LNCaP clone FGC (cell line): ENCODE measurements around the gene APOL1.
"Not testable (repeated sequence)": the region's sequence is repeated elsewhere in the genome, so short reads cannot be mapped to it uniquely, and the experiment has no call there.

Source experiments
- DNase-seq: peaks from one replicate; pipeline ENCODE4 v3.0.0-alpha.2; 2011; ENCODE audit warnings: low read depth
- H3K4me3 ChIP-seq: 2 replicates; pipeline ENCODE4 v1.5.1; 2011; ENCODE audit warnings: mild to moderate bottlenecking, low read depth, low read length, control low read depth
- CTCF ChIP-seq: IDR thresholded peaks from 2 replicates; pipeline ENCODE4 v1.5.1; 2012; ENCODE audit warnings: mild to moderate bottlenecking; ENCODE audit not compliant: control insufficient read depth, insufficient read depth; ENCODE audit errors: extremely low read depth

APOL1 gene

GRCh38 chr22:36208914-36209313 is 44.0 kb upstream of the APOL1 start:
- no peak for DNase-seq
- no peak overlapping the region for H3K4me3 ChIP-seq
- TF ChIP-seq CTCF = no peak

GRCh38 chr22:36209488-36209908 is 43.4 kb upstream of the APOL1 start:
- DNase-seq, H3K4me3 ChIP-seq: not testable (repeated sequence)

- no peak for TF ChIP-seq CTCF
- no peak for DNase-seq
- no peak overlapping the region for H3K4me3 ChIP-seq
These were observed 42.7 kb upstream of the APOL1 start for GRCh38 chr22:36210224-36210623.

DNA sequence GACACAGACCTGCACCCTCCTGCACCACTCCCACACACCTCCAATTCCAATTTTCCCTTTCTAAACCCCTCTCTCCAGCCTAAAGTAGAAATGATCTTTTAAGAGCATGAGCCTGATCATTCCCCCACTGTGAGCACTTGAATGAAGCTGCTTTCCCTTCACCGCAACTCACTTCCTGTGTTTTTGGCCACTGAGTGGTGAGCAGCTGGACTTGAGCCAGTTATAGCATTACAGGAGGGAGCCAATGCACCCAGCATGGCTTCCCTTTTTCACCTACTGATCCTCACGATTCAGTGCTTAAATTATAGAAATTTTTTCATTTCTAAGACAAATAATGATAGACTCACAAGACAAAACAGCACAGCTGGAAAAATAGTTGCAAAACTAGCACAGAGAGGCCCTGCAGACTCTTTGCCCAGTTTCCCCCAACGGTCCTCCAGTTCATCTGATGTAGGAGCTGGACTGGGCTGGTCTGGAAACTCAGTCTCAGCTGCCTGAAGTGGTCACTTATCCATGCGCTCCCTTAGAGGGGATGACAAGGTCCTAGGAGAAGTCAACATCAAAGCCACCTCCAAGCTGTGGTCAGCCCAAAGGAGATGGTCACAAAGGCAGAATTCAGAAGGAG is 41.6 kb upstream of the APOL1 start:
- no peak for DNase-seq

DNA sequence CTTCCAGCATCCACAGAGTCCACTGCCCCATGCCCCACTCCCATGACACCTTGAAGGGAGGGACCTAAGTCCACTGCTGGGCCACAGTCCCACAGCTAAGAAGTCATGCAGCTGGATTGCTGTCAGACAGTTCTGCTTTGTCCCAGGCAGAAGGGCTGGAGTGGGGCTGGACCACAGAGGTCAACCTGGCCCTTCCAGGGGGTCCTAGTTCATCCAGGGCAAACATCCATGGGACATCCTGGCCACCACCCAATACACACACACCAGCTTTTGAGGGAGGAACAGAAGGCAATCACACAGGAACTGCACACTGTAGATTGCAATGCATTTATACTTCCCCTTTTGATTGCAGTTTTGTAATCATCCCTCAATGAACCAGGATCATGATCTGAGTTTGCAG is 40.0 kb upstream of the APOL1 start:
- TF ChIP-seq CTCF = no peak
- no peak for DNase-seq
- H3K4me3 ChIP-seq = no peak overlapping the region

More for the DNA sequence above, 41.6 kb upstream of the APOL1 start:
- TF ChIP-seq CTCF = no peak
- H3K4me3 ChIP-seq = no peak overlapping the region

DNA sequence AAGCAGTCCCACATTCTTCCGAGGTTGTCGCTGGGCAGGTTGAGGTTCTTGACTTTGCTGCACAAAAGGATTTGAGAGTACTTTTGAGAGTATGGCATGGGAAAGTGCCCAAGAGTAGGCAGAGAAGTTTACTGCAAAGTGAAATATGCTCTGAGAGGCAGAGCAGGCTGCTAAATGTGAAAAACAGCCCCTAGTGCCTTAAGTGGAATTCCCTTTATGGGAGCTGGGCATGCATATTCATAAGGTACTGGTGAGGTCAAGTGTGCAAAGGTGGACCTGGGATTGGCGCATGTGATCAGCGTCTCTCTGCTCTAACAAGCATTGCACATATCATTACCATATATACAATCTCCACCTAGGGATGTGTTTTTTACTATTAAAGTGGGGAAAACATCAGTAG is 39.3 kb upstream of the APOL1 start:
- TF ChIP-seq CTCF = no peak
- no peak for DNase-seq

DNA sequence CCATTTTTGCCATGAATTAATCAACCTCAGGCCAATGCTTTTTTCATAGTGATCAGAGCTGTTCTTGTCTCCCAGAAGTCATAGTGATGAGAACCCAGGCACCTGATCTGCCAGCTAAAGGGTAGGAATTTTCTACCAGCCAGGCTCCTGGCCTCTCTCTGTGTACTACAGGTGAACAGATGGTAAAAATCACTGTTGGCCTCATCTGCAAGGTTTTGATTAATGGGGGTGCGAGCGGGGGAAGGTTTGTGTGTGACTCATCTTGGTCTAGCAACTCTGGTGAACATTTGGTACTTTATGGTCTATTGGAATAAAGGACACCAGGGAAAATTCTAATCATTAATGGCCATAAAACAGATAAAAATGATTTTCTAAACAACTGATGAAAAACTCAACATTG is 37.0 kb upstream of the APOL1 start:
- DNase-seq = no peak
- no peak for TF ChIP-seq CTCF
- no peak overlapping the region for H3K4me3 ChIP-seq

More for the DNA sequence above, 39.3 kb upstream of the APOL1 start:
- no peak overlapping the region for H3K4me3 ChIP-seq
